ENCODE data around the gene CD9.

CD9 gene

GRCh38 chr12:6224550-6224949, 24.4 kb downstream of the CD9 start:
- H3K4me1 Mint-ChIP-seq: peaks cover 75% of the 10 kb centered on the region
- H3K36me3 Mint-ChIP-seq (ENCODE audit: low read depth): no peaks in the 10 kb centered on the region
- no peaks in the 10 kb centered on the region for H3K9me3 Mint-ChIP-seq
- peaks cover 4% of the 10 kb centered on the region for H3K27me3 Mint-ChIP-seq (ENCODE audit: low read depth, poor library complexity)
- no peak overlapping the region for H3K27ac Mint-ChIP-seq
- TF ChIP-seq, protein P1, sequence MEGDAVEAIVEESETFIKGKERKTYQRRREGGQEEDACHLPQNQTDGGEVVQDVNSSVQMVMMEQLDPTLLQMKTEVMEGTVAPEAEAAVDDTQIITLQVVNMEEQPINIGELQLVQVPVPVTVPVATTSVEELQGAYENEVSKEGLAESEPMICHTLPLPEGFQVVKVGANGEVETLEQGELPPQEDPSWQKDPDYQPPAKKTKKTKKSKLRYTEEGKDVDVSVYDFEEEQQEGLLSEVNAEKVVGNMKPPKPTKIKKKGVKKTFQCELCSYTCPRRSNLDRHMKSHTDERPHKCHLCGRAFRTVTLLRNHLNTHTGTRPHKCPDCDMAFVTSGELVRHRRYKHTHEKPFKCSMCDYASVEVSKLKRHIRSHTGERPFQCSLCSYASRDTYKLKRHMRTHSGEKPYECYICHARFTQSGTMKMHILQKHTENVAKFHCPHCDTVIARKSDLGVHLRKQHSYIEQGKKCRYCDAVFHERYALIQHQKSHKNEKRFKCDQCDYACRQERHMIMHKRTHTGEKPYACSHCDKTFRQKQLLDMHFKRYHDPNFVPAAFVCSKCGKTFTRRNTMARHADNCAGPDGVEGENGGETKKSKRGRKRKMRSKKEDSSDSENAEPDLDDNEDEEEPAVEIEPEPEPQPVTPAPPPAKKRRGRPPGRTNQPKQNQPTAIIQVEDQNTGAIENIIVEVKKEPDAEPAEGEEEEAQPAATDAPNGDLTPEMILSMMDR (IDR thresholded peaks at IDR 0.05): no peak
- DNase-seq: no peak
- H3K4me3 Mint-ChIP-seq: no peak overlapping the region

DNA sequence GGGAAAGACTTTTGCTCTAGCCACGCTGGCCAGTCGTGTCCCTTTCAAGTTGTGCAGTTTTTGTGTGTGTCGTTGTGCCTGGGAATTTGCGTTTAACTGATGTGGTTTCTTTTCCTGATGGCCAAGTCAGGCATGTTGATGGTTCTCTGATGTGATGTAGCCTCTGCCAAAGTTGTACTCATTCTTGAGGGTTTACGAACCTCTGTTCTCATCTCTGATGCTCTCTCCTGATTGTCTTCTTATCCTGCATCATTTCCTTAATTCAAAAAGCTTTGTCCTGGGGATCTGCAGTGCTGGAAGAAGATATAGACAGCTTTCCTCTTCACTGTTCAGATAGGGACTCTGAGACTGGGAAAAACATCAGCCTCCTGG, 25.4 kb downstream of the CD9 start:
- peaks cover 4% of the 10 kb centered on the region for H3K27me3 Mint-ChIP-seq (ENCODE audit: low read depth, poor library complexity)
- H3K4me3 Mint-ChIP-seq: no peak overlapping the region
- TF ChIP-seq, protein P1 (IDR thresholded peaks at IDR 0.05): no peak
- H3K27ac Mint-ChIP-seq: no peak overlapping the region
- no peaks in the 10 kb centered on the region for H3K9me3 Mint-ChIP-seq
- no peaks in the 10 kb centered on the region for H3K36me3 Mint-ChIP-seq (ENCODE audit: low read depth)
- no peak for DNase-seq
- peaks cover 76% of the 10 kb centered on the region for H3K4me1 Mint-ChIP-seq

- Mint-ChIP-seq H3K27me3 (ENCODE audit: low read depth, poor library complexity) (peaks cover 4% of the 10 kb centered on the region), H3K36me3 (ENCODE audit: low read depth) (no peaks in the 10 kb centered on the region), H3K9me3 (no peaks in the 10 kb centered on the region), H3K27ac (no peak overlapping the region), H3K4me1 (peaks cover 76% of the 10 kb centered on the region), H3K4me3 (no peak overlapping the region)
- TF ChIP-seq, protein P1 (IDR thresholded peaks at IDR 0.05): no peak
- DNase-seq: no peak
Measured at GRCh38 chr12:6226002-6226678, 25.9 kb downstream of the CD9 start.

- TF ChIP-seq, protein P1 (IDR thresholded peaks at IDR 0.05): no peak
- peaks cover 76% of the 10 kb centered on the region for H3K4me1 Mint-ChIP-seq
- H3K27me3 Mint-ChIP-seq (ENCODE audit: low read depth, poor library complexity): peaks cover 4% of the 10 kb centered on the region
- H3K9me3 Mint-ChIP-seq: no peaks in the 10 kb centered on the region
- no peak overlapping the region for H3K4me3 Mint-ChIP-seq
- no peak overlapping the region for H3K27ac Mint-ChIP-seq
- H3K36me3 Mint-ChIP-seq (ENCODE audit: low read depth): no peaks in the 10 kb centered on the region
- no peak for DNase-seq
Measured at GRCh38 chr12:6226679-6227051, 26.5 kb downstream of the CD9 start.

- Mint-ChIP-seq H3K9me3 (no peaks in the 10 kb centered on the region), H3K27me3 (ENCODE audit: low read depth, poor library complexity) (peaks cover 4% of the 10 kb centered on the region), H3K27ac (no peak overlapping the region), H3K4me3 (no peak overlapping the region), H3K4me1 (peaks cover 78% of the 10 kb centered on the region), H3K36me3 (ENCODE audit: low read depth) (no peaks in the 10 kb centered on the region)
- no peak for DNase-seq
- TF ChIP-seq, protein P1 (IDR thresholded peaks at IDR 0.05): no peak
Measured at GRCh38 chr12:6228535-6229223, 28.5 kb downstream of the CD9 start.

All from nephron progenitor cell (in vitro differentiated cells).